ENCODE results near the gene LRRC8C.

GRCh38 chr1:89608984-89609725, 23.8 kb upstream of the LRRC8C start:
- TF ChIP-seq, protein P1, sequence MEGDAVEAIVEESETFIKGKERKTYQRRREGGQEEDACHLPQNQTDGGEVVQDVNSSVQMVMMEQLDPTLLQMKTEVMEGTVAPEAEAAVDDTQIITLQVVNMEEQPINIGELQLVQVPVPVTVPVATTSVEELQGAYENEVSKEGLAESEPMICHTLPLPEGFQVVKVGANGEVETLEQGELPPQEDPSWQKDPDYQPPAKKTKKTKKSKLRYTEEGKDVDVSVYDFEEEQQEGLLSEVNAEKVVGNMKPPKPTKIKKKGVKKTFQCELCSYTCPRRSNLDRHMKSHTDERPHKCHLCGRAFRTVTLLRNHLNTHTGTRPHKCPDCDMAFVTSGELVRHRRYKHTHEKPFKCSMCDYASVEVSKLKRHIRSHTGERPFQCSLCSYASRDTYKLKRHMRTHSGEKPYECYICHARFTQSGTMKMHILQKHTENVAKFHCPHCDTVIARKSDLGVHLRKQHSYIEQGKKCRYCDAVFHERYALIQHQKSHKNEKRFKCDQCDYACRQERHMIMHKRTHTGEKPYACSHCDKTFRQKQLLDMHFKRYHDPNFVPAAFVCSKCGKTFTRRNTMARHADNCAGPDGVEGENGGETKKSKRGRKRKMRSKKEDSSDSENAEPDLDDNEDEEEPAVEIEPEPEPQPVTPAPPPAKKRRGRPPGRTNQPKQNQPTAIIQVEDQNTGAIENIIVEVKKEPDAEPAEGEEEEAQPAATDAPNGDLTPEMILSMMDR (IDR thresholded peaks at IDR 0.05; ENCODE audit: borderline replicate concordance, extremely low read depth, low read length, poor library complexity, severe bottlenecking) = no peak
- no peak for TF ChIP-seq EZH2 (IDR thresholded peaks at IDR 0.05; ENCODE audit: borderline replicate concordance, low read depth, low read length, severe bottlenecking)
